SK-N-SH (cell line): ENCODE data around the gene ABI1. TPM values are rescaled to one million over a fixed set of nuclear protein-coding genes. Genes with fewer than 3 reads are reported as not detected.

ENCODE experiments used
- CTCF ChIA-PET: fragments of 300-600, 350-600 bp; formaldehyde crosslinking; extraction: SDS; loops from one replicate; lab custom pipeline; 2021; lab: Yijun Ruan, JAX
- POLR2A ChIA-PET: fragments of 350-600 bp; sonication (Branson Sonifier 250); formaldehyde crosslinking; extraction: SDS; loops from one replicate; lab custom pipeline; 2020; ENCODE audit warnings: antibody characterized with exemption, inconsistent platforms; lab: Yijun Ruan, JAX
- DNase-seq: peaks from one replicate; pipeline ENCODE4 v3.0.0; 2012
- H2AFZ ChIP-seq: fragments of 200-600 bp; sonication (generic); 2 replicates; pipeline ENCODE4 v1.8.1; 2016; ENCODE audit warnings: antibody characterized with exemption, mild to moderate bottlenecking, low read depth
- H3F3A ChIP-seq: fragments of 200-600 bp; sonication (generic); replicated peaks from 2 replicates; pipeline ENCODE3; 2016; ENCODE audit warnings: antibody characterized with exemption, mild to moderate bottlenecking; ENCODE audit not compliant: insufficient read depth
- H3K27ac ChIP-seq, 2 experiments: fragments of 200-500 bp in 1 of 2; fragments of 200-600 bp in 1 of 2; sonication (Bioruptor generic) in 1 of 2; sonication (generic), shearing (Covaris generic) in 1 of 2; 2 replicates each; pipeline versions ENCODE4 v1.5.1 to v1.6.1; 2014 to 2016; ENCODE audit warnings: low read depth in 2 of 2, inconsistent platforms in 1 of 2, low read length in 1 of 2, mild to moderate bottlenecking in 1 of 2, mixed read lengths in 1 of 2
- H3K27me3 ChIP-seq: fragments of 200-600 bp; sonication (generic), shearing (Covaris generic); 2 replicates; pipeline ENCODE4 v1.6.1; 2016; ENCODE audit warnings: mixed run types; ENCODE audit not compliant: insufficient read depth
- H3K36me3 ChIP-seq, 2 experiments: fragments of 200-500 bp in 1 of 2; fragments of 200-600 bp in 1 of 2; sonication (Bioruptor generic) in 1 of 2; sonication (generic) in 1 of 2; replicated peaks in 1 of 2; 2 replicates each; pipeline versions ENCODE3 to v1.5.1; 2014 to 2016; ENCODE audit warnings: low read length in 1 of 2, mild to moderate bottlenecking in 1 of 2; ENCODE audit not compliant: insufficient read depth in 2 of 2, control insufficient read depth in 1 of 2
- H3K4me1 ChIP-seq, 2 experiments: fragments of 200-500 bp in 1 of 2; fragments of 200-600 bp in 1 of 2; sonication (Bioruptor generic) in 1 of 2; sonication (generic), shearing (Covaris generic) in 1 of 2; 2 replicates each; pipeline versions ENCODE4 v1.5.1 to v1.6.1; 2014 to 2016; ENCODE audit warnings: low read depth in 1 of 2, low read length in 1 of 2, mixed run types in 1 of 2; ENCODE audit not compliant: insufficient read depth in 2 of 2, control insufficient read depth in 1 of 2
- H3K4me2 ChIP-seq: fragments of 200-600 bp; sonication (generic), shearing (Covaris generic); 2 replicates; pipeline ENCODE4 v1.6.1; 2017; ENCODE audit warnings: mixed run types
- H3K4me3 ChIP-seq, 2 experiments: fragments of 200-500 bp in 1 of 2; fragments of 200-600 bp in 1 of 2; sonication (Bioruptor generic) in 1 of 2; sonication (generic), shearing (Covaris generic) in 1 of 2; 2 replicates each; pipeline versions ENCODE4 v1.5.1 to v1.8.1; 2014 to 2016; ENCODE audit warnings: low read depth in 2 of 2, inconsistent platforms in 1 of 2, low read length in 1 of 2, mild to moderate bottlenecking in 1 of 2, mixed read lengths in 1 of 2, moderate library complexity in 1 of 2
- H3K79me2 ChIP-seq: fragments of 200-600 bp; sonication (generic); 2 replicates; pipeline ENCODE4 v1.8.1; 2017; ENCODE audit warnings: mild to moderate bottlenecking; ENCODE audit not compliant: insufficient read depth
- H3K9ac ChIP-seq: fragments of 200-600 bp; sonication (generic); 2 replicates; pipeline ENCODE4 v1.6.1; 2017; ENCODE audit warnings: mixed run types
- H3K9me2 ChIP-seq: fragments of 200-600 bp; sonication (generic); 2 replicates; pipeline ENCODE4 v1.6.1; 2017; ENCODE audit warnings: mixed run types
- H3K9me3 ChIP-seq: fragments of 200-600 bp; sonication (generic); 2 replicates; pipeline ENCODE4 v1.6.1; 2017; ENCODE audit warnings: mixed run types, mild to moderate bottlenecking, moderate library complexity
- H4K20me1 ChIP-seq: fragments of 200-600 bp; sonication (generic); 2 replicates; pipeline ENCODE4 v1.6.1; 2017; ENCODE audit warnings: mild to moderate bottlenecking, mixed run types; ENCODE audit not compliant: insufficient read depth
- CHD2 ChIP-seq: fragments of 150-350 bp; IDR thresholded peaks from 2 replicates; pipeline ENCODE4 v1.6.1; 2018; ENCODE audit warnings: low read length; ENCODE audit not compliant: partially characterized antibody
- EP300 ChIP-seq, 2 experiments: IDR thresholded peaks; 2 replicates each; pipeline versions ENCODE4 v1.4.0 to v1.6.1; 2012; ENCODE audit warnings: borderline replicate concordance in 1 of 2, low read depth in 1 of 2, low read length in 1 of 2
- FOXM1 ChIP-seq: IDR thresholded peaks from 2 replicates; pipeline ENCODE4 v1.4.0; 2012; ENCODE audit warnings: low read depth, mild to moderate bottlenecking
- GABPA ChIP-seq: IDR thresholded peaks from 2 replicates; pipeline ENCODE4 v1.4.0; 2012; ENCODE audit warnings: low read depth, mild to moderate bottlenecking
- MAX ChIP-seq: IDR thresholded peaks from 2 replicates; pipeline ENCODE4 v1.4.0; 2012; ENCODE audit warnings: low read depth
- REST ChIP-seq: IDR thresholded peaks from 2 replicates; pipeline ENCODE4 v1.6.1; 2012; ENCODE audit warnings: mild to moderate bottlenecking, low read depth, low read length, moderate library complexity
- RFX5 ChIP-seq: IDR thresholded peaks from 2 replicates; pipeline ENCODE4 v1.6.1; 2012; ENCODE audit warnings: mild to moderate bottlenecking, improper control_type of control experiment, low read length
- RXRA ChIP-seq: IDR thresholded peaks from 2 replicates; pipeline ENCODE4 v1.4.0; 2012; ENCODE audit warnings: low read depth, mild to moderate bottlenecking, borderline replicate concordance
- SIN3A ChIP-seq: IDR thresholded peaks from 2 replicates; pipeline ENCODE4 v1.6.1; 2012; ENCODE audit warnings: low read depth, mild to moderate bottlenecking, low read length, moderate library complexity, borderline replicate concordance
- TCF12 ChIP-seq: IDR thresholded peaks from 2 replicates; pipeline ENCODE4 v1.4.0; 2012
- ZBTB33 ChIP-seq: IDR thresholded peaks from 2 replicates; pipeline ENCODE4 v1.4.0; 2012; ENCODE audit warnings: low read depth, borderline replicate concordance
- WGBS: methylation state at CpG from one replicate; pipeline ENCODE4 v1.1.6; 2017; ENCODE audit warnings: low lambda C conversion rate; 5-methylcytosine and 5-hydroxymethylcytosine counted together
- polyA plus RNA-seq, 3 experiments: library from polyadenylated mRNA; depleted of rRNA; stranded (reverse); fragments of >200 nt; gene quantifications; 2 replicates each; pipeline ENCODE4 v1.2.3, GENCODE V29; 2012
- TF ChIP-seq, protein P1 (sequence below): IDR thresholded peaks from 2 replicates; pipeline ENCODE4; 2012
- TF ChIP-seq, protein P2 (sequence below): fragments of 150-350 bp; IDR thresholded peaks from 2 replicates; pipeline ENCODE4 v1.6.1; 2017; ENCODE audit warnings: antibody characterized with exemption, low read length, low read depth, borderline replicate concordance

The ABI1 gene
- polyA plus RNA-seq, 1 of the 3 experiments (the other 2 are of a cell fraction), result 36.7 TPM

DNA sequence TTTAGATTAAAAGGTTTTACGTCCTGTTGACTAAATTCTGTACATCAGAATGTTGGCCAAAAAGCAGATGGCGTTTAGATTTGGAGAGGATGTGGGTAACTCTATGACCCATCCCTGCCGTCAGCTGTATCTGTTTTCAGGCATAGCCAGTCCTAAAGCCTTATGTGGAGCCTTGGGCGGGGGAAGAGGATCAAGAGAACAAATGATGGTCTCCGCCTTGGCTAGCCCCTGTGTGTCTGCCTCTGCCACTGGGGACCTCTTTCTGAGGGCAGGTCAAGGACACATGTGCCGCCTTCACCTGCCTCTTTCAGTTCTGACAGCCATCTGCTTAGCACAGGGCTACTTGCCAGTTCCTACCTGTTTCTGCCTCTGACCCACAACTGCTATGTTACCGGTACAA lies 139.2 kb downstream of the ABI1 start (continued):
- TF ChIP-seq RFX5, result no peak

GRCh38 chr10:26717476-26717875 lies 143.3 kb downstream of the ABI1 start:
- Histone ChIP-seq H3K9me2 (no peaks in the 10 kb centered on the region), H3K27me3 (no peaks in the 10 kb centered on the region), H3K79me2 (no peaks in the 10 kb centered on the region), H2AFZ (no peak overlapping the region), H3K4me3 (no peak overlapping the region), H3K9ac (no peak overlapping the region), H4K20me1 (no peaks in the 10 kb centered on the region), H3K9me3 (no peaks in the 10 kb centered on the region), H3K4me1 (no peaks in the 10 kb centered on the region), H3K27ac (no peak overlapping the region), H3F3A (no peaks in the 10 kb centered on the region), H3K36me3 (peaks cover 23 to 25% of the 10 kb centered on the region in 2 experiments), H3K4me2 (no peak overlapping the region)
- CTCF ChIA-PET, result interaction anchor here (0.7 to 2.0 kb wide), 2 partner anchors 9 to 32 kb away, joined by 3 to 14 read pairs; no protein-coding TSS in a partner anchor
- no peak for DNase-seq
- 95% methylated on average over 7 of the region's 7 CpGs for WGBS
- POLR2A ChIA-PET, result no interaction called here
- TF ChIP-seq, protein P1, sequence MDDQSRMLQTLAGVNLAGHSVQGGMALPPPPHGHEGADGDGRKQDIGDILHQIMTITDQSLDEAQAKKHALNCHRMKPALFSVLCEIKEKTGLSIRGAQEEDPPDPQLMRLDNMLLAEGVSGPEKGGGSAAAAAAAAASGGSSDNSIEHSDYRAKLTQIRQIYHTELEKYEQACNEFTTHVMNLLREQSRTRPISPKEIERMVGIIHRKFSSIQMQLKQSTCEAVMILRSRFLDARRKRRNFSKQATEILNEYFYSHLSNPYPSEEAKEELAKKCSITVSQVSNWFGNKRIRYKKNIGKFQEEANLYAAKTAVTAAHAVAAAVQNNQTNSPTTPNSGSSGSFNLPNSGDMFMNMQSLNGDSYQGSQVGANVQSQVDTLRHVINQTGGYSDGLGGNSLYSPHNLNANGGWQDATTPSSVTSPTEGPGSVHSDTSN, result no peak
- TF ChIP-seq RXRA, result no peak
- TF ChIP-seq SIN3A, result no peak
- TF ChIP-seq REST, result no peak
- no peak for TF ChIP-seq CHD2
- no peak for TF ChIP-seq TCF12
- no peak for TF ChIP-seq FOXM1
- no peak for TF ChIP-seq GABPA
- TF ChIP-seq ZBTB33, result no peak
- no peak for TF ChIP-seq MAX
- TF ChIP-seq EP300 (IDR thresholded peaks at IDR 0.05; ENCODE audit: borderline replicate concordance in 1 of 2, low read depth in 1 of 2, low read length in 1 of 2), result no peak
- TF ChIP-seq, protein P2, sequence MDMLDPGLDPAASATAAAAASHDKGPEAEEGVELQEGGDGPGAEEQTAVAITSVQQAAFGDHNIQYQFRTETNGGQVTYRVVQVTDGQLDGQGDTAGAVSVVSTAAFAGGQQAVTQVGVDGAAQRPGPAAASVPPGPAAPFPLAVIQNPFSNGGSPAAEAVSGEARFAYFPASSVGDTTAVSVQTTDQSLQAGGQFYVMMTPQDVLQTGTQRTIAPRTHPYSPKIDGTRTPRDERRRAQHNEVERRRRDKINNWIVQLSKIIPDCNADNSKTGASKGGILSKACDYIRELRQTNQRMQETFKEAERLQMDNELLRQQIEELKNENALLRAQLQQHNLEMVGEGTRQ, result no peak
